GM21723 (cell line): ENCODE results near the gene DCK.

ENCODE experiments used
- ATAC-seq: cut with Tn5 transposase; IDR thresholded peaks from one replicate; pipeline ENCODE4 v1.9.1; 2021; ENCODE audit warnings: mild to moderate bottlenecking, moderate library complexity; ENCODE audit not compliant: unreplicated experiment

DCK gene

GRCh38 chr4:70993181-70994068, at the start of gene DCK:
Gene DCK, plus strand, starts transcription at chr4:70993649. Its CDS starts 187 bp downstream, at chr4:70993836.
- peak; percentile 85 for ATAC-seq

GRCh38 chr4:70945046-70945445, 48.4 kb upstream of the DCK start:
- ATAC-seq: no peak

GRCh38 chr4:70945452-70946055, 47.9 kb upstream of the DCK start:
- ATAC-seq: no peak

GRCh38 chr4:70946939-70947338, 46.5 kb upstream of the DCK start:
- no peak for ATAC-seq

- peak; percentile 57 for ATAC-seq
These were observed 44.7 kb upstream of the DCK start for GRCh38 chr4:70948665-70949260.

- no peak for ATAC-seq
These were observed 39.4 kb upstream of the DCK start for GRCh38 chr4:70954032-70954431.

- no peak for ATAC-seq
These were observed 36.8 kb upstream of the DCK start for GRCh38 chr4:70956549-70957210.

- no peak for ATAC-seq
These were observed 34.8 kb upstream of the DCK start for GRCh38 chr4:70958681-70959080.

- no peak for ATAC-seq
These were observed 24.4 kb upstream of the DCK start for GRCh38 chr4:70969076-70969475.

GRCh38 chr4:70976252-70976651, 17.2 kb upstream of the DCK start:
- ATAC-seq: no peak

- ATAC-seq: peak; percentile 73
These were observed 13.9 kb upstream of the DCK start for GRCh38 chr4:70979445-70980008.

- ATAC-seq: no peak
These were observed 13.3 kb upstream of the DCK start for GRCh38 chr4:70980196-70980595.

GRCh38 chr4:70984106-70984505, 9.3 kb upstream of the DCK start:
- ATAC-seq: no peak

GRCh38 chr4:70984589-70984988, 8.9 kb upstream of the DCK start:
- ATAC-seq: no peak

- no peak for ATAC-seq
These were observed 1.9 kb upstream of the DCK start for GRCh38 chr4:70991596-70991995.

- no peak for ATAC-seq
These were observed 1.0 kb upstream of the DCK start for GRCh38 chr4:70992391-70992881.

GRCh38 chr4:70994069-70994366, 569 bp downstream of the DCK start:
- no peak for ATAC-seq

GRCh38 chr4:70994387-70995099, 1.1 kb downstream of the DCK start:
- ATAC-seq: peak; percentile 40

- no peak for ATAC-seq
These were observed 2.5 kb downstream of the DCK start for GRCh38 chr4:70996018-70996360.

- no peak for ATAC-seq
These were observed 3.6 kb downstream of the DCK start for GRCh38 chr4:70997036-70997435.

- ATAC-seq: no peak
These were observed 4.1 kb downstream of the DCK start for GRCh38 chr4:70997546-70997945.
